Activated CD8-positive, alpha-beta memory T cell treated with anti-CD3 and anti-CD28 coated beads, Interleukin-2, amount 10 ng/mL, durations not matched to agents 7 days and 5 days (primary cell): Measurements from ENCODE around the gene HOPX. TPM values are rescaled to one million over a fixed set of nuclear protein-coding genes. Genes with fewer than 3 reads are reported as not detected.
A peak's percentile ranks its signal among the peaks of the same experiment; 100 is the strongest.
"Not testable (repeated sequence)": the region's sequence is repeated elsewhere in the genome, so short reads cannot be mapped to it uniquely, and the experiment has no call there.

ENCODE experiments used
- ATAC-seq: fragments of 150-1000 bp; cut with Tn5 transposase; one replicate; pipeline ENCODE4 v1.10.0; 2021; ENCODE audit warnings: moderate library complexity
- CTCF ChIA-PET: fragments of 350-600 bp; sonication (Branson Sonifier 250); formaldehyde crosslinking; loops from one replicate; lab custom pipeline; 2021; ENCODE audit warnings: antibody characterized with exemption; lab: Charles Lee
- DNase-seq: peaks from one replicate; pipeline ENCODE4 v3.0.0-alpha.2; 2020
- H3K27ac Mint-ChIP-seq: one replicate; pipeline ENCODE4 v1.8.0; 2021; ENCODE audit warnings: mild to moderate bottlenecking, mixed read lengths
- H3K27me3 Mint-ChIP-seq: one replicate; pipeline ENCODE4 v1.8.0; 2021; ENCODE audit warnings: mixed read lengths
- H3K36me3 Mint-ChIP-seq: one replicate; pipeline ENCODE4 v1.8.0; 2021; ENCODE audit warnings: mild to moderate bottlenecking, mixed read lengths
- H3K4me1 Mint-ChIP-seq: one replicate; pipeline ENCODE4 v1.8.0; 2021; ENCODE audit warnings: mixed read lengths
- H3K4me3 Mint-ChIP-seq: one replicate; pipeline ENCODE4 v1.8.0; 2021; ENCODE audit warnings: mild to moderate bottlenecking, moderate library complexity, mixed read lengths
- H3K9me3 Mint-ChIP-seq: one replicate; pipeline ENCODE4 v1.8.0; 2022; ENCODE audit warnings: low read depth, mixed read lengths
- total RNA-seq, 2 experiments: library from RNA; stranded (reverse); gene quantifications; one replicate each; pipeline ENCODE4 v1.2.3, GENCODE V29; 2021

HOPX gene
- total RNA-seq, 2 experiments from 2014 or later: 177 to 208 TPM

DNA sequence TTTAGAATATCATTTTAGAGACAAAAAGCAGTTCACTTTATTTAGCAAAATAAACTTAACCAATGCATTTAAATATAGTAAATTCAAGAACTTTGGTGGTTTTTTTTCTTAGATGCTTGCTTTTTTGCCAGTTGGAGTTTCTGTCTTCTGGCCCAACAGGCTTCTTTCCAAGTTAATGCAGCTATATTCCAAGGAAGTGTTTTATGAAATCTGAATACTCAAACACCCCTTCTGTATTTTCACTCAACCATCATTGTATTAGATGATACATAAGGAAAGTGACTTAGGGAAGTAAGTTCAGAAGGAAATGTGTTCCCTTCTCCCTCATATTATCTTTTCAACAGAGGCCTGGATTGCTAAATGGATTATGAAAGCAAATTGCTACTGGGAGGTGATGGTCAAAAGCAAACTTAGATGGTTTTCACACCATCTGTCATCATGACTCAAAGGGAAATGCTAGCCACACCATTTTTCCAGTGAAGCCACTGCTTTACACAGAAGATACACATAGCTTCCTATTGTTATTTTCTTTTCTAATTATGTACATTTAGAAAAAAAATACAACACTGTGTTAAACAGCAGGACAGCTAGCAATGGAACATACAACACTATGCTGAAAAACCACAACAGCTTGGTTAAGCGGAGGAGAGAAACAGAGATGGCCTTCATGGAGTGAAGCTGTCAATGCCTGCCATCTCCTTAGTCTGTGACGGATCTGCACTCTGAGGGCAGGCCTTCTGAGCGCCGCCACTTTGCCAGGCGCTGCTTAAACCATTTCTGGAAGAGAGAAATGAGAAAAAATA is 32.9 kb downstream of the HOPX start:
- H3K4me3 Mint-ChIP-seq: peak overlapping the region; percentile 23
- peaks cover 71% of the 10 kb centered on the region for H3K4me1 Mint-ChIP-seq
- peaks cover 72% of the 10 kb centered on the region for H3K36me3 Mint-ChIP-seq
- no peaks in the 10 kb centered on the region for H3K27me3 Mint-ChIP-seq
- DNase-seq: peak; percentile 70
- ATAC-seq: peak; percentile 58
- peak overlapping the region; percentile 91 for H3K27ac Mint-ChIP-seq
- H3K9me3 Mint-ChIP-seq: peaks cover 8% of the 10 kb centered on the region
- CTCF ChIA-PET: interaction anchor here (1.0 to 4.1 kb wide), 5 partner anchors 8 to 180 kb away, joined by 3 to 24 read pairs (median 3); no protein-coding TSS in a partner anchor

DNA sequence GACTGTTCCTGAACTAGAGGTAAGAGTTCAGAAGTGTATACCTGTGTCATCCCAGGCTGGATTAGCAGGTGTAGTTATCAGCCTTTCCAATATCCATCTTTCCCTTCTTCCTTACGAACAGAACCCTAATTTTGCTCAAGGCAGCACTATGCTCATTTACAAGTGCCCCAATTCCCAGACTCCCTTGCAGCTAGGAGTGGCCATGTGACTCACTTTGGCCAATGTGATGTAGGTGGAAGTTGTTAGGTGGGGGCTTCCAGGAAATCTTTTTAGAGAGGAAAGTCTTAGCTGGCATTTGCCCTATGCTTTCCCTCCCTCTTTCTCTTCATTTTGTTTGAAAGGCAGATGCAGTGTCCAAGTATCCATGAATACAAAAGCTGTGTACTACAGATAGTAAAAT is 34.8 kb downstream of the HOPX start:
- H3K27ac Mint-ChIP-seq: peak overlapping the region; percentile 1
- CTCF ChIA-PET: interaction anchor here (1.9 kb wide), 1 partner anchor 14 kb away, joined by 6 read pairs; no protein-coding TSS in a partner anchor
- no peak overlapping the region for H3K4me3 Mint-ChIP-seq
- H3K27me3 Mint-ChIP-seq: no peaks in the 10 kb centered on the region
- H3K4me1 Mint-ChIP-seq: peaks cover 63% of the 10 kb centered on the region
- peaks cover 8% of the 10 kb centered on the region for H3K9me3 Mint-ChIP-seq
- ATAC-seq (no peak), DNase-seq (no peak)
- H3K36me3 Mint-ChIP-seq: peaks cover 65% of the 10 kb centered on the region

DNA sequence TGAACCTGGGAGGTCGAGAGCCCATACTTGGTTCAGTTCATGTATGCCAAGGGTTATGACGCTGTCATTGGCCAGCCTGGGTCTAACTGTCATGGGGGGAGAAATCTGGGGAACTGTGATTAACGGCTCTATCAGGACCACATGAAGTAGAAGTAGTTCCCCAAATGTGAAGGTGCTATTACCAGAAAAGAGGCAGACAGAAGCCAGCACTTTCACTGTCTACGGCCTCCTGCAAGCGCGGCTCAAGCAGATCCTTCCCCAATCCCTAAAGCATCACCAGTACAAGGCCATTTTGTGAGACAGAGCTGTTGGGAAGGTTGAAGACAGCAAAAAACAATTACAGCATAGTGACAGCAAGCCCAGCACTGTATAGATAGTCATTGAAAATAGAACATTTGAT is 37.5 kb downstream of the HOPX start:
- H3K36me3 Mint-ChIP-seq: peaks cover 42% of the 10 kb centered on the region
- H3K4me1 Mint-ChIP-seq: peaks cover 57% of the 10 kb centered on the region
- no peak overlapping the region for H3K27ac Mint-ChIP-seq
- no peak overlapping the region for H3K4me3 Mint-ChIP-seq
- no peaks in the 10 kb centered on the region for H3K27me3 Mint-ChIP-seq
- CTCF ChIA-PET: no interaction called here
- DNase-seq: no peak
- ATAC-seq: no peak
- peaks cover 8% of the 10 kb centered on the region for H3K9me3 Mint-ChIP-seq

DNA sequence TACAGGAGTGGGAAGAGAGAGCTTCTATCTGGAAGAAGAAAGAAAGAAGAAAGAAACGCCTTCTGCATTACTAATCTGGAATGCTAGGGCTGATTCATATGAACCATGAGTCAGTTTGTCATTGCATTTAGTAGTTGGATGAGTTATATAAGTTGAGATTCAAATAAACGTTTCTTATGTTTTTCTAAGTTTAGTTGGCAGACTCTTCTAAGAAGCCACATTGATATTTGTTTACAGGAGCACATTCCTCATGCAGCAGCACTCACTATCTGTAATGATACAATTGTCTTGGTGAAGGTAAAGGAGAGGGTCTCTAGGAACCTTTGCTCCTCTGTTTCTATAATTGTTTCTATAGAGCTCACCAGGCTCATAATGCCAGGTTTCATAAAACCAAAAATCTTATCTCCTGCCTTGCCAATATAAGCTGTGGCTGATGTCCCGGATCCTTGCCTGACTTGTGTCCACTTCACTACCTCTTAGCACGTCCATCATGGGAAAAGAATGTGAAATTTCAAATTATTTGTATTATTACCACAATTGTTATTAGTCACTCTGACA is 39.5 kb downstream of the HOPX start:
- Mint-ChIP-seq H3K4me1 (peaks cover 53% of the 10 kb centered on the region), H3K27ac (peak overlapping the region; percentile 60), H3K4me3 (no peak overlapping the region), H3K27me3 (no peaks in the 10 kb centered on the region), H3K9me3 (peaks cover 8% of the 10 kb centered on the region), H3K36me3 (peaks cover 22% of the 10 kb centered on the region)
- DNase-seq: no peak
- peak; percentile 54 for ATAC-seq
- CTCF ChIA-PET: interaction anchor here (0.7 to 3.8 kb wide), 10 partner anchors 9 to 216 kb away, joined by 3 to 24 read pairs (median 9); no protein-coding TSS in a partner anchor

DNA sequence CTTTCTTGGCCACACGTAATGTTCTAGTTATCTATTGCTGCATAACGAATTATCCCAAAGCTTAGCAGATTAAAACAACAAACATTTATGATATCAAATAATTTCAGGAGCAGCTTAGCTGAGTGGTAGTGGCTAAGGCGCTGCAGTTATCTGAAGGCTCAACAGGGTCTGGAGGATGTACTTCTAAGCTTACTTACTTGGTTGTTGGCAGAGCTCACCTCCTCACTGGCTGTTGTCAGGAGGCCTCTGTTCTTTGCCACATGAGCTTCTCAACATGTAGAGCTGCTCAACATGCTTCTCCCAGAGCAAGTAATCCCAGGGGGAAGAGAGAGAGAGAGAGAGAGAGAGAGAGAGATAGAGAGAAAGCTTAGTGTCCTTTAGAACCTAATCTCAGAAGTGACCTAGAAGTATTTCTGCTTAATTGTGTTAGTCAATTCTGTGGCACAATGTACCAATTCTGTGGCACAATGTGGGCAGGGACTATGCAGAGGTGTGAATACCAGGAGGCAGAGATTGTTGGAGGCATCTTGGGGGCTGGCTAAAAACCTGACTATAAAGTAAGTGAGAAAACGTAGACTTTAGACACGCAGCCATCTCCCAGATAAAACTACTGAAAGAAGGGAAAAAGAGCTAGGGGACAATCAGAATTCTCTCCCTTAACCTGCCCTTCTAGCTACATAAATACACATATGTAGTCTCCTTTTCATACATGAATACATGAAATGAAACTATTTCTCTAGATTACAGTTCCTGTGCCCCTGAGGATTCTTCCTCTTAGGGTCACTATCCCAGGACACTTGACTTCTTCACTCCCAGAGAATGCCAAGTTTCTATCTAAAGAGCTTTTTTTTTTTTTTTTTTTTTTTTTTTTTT is 40.2 kb downstream of the HOPX start:
- ATAC-seq: peak; percentile 48
- Mint-ChIP-seq H3K36me3 (peaks cover 17% of the 10 kb centered on the region), H3K9me3 (peaks cover 2% of the 10 kb centered on the region), H3K4me3 (peak overlapping the region; percentile 38), H3K27ac (peak overlapping the region; percentile 80), H3K27me3 (no peaks in the 10 kb centered on the region), H3K4me1 (peaks cover 46% of the 10 kb centered on the region)
- no peak for DNase-seq
- CTCF ChIA-PET: interaction anchor here (0.7 to 3.8 kb wide), 11 partner anchors 10 to 215 kb away, joined by 3 to 24 read pairs (median 9); no protein-coding TSS in a partner anchor

DNA sequence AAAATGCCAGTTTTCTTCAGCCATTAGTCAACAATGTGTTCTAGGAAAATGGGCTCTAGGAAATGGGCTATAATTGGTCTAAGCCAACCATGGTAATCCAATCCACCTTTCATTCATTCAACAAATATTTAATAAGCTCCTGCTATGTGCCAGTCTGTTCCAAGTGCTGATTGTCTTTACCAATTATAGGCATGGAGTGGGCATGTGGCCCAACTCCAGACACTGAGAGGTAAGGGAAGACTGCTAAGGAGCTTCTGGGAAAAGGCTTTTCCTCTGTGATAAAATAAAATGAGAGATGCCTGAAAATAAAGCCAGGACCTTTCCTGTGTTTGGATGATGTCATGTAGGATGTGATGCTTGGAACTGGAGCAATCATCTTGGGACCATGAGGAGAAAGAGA is 43.3 kb downstream of the HOPX start:
- ATAC-seq (no peak), DNase-seq (no peak)
- no peaks in the 10 kb centered on the region for H3K27me3 Mint-ChIP-seq
- CTCF ChIA-PET: interaction anchor here (1.3 to 1.7 kb wide), 2 partner anchors 11 to 17 kb away, joined by 5 to 6 read pairs; no protein-coding TSS in a partner anchor
- H3K27ac Mint-ChIP-seq: no peak overlapping the region
- H3K4me3 Mint-ChIP-seq: no peak overlapping the region
- H3K9me3 Mint-ChIP-seq: peaks cover 6% of the 10 kb centered on the region
- H3K36me3 Mint-ChIP-seq: peaks cover 9% of the 10 kb centered on the region
- peaks cover 42% of the 10 kb centered on the region for H3K4me1 Mint-ChIP-seq

DNA sequence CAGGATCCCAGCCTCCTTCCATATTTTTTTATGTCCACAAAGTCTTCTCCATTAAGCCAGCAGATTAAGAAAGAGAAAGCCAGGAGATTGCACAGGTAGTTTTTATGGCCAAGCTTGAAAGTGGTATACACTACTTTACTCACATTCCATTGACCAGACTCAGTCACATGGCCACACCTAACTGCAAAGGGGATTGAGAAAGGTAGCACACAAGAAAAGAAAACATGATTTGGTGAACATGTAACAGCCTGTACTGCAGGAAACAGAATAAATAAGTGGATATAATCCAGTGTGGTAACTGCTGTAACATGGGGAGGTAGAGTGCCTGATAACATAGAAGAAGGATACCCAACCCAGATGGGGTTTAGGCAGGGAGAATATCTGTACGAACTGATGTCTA is 43.9 kb downstream of the HOPX start:
- no peak overlapping the region for H3K27ac Mint-ChIP-seq
- H3K9me3 Mint-ChIP-seq: peaks cover 6% of the 10 kb centered on the region
- H3K36me3 Mint-ChIP-seq: peaks cover 9% of the 10 kb centered on the region
- H3K4me3 Mint-ChIP-seq: no peak overlapping the region
- ATAC-seq: no peak
- CTCF ChIA-PET: interaction anchor here (1.3 to 1.7 kb wide), 2 partner anchors 10 to 18 kb away, joined by 5 to 6 read pairs; no protein-coding TSS in a partner anchor
- H3K4me1 Mint-ChIP-seq: peaks cover 40% of the 10 kb centered on the region
- H3K27me3 Mint-ChIP-seq: no peaks in the 10 kb centered on the region
- no peak for DNase-seq

DNA sequence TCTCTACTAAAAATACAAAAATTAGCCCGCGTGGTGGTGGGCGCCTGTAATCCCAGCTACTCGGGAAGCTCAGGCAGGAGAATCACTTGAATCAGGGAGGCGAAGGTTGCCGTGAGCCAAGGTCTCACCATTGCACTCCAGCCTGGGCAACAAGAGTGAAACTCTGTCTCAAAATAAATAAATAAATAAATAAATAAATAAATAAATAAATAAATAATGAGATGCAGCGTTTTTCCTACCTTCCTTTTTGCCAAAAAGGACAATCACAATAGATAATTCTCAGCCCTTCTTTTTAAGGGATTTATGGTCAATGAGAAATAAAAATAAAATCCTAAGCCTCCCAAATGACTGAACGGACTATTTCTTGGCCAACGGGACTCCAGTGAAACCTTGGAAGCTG is 46.1 kb downstream of the HOPX start:
- H3K27ac Mint-ChIP-seq, CTCF ChIA-PET, DNase-seq, H3K9me3 Mint-ChIP-seq, ATAC-seq, H3K4me3 Mint-ChIP-seq, H3K27me3 Mint-ChIP-seq: not testable (repeated sequence)
- H3K36me3 Mint-ChIP-seq: peaks cover 17% of the 10 kb centered on the region
- peaks cover 24% of the 10 kb centered on the region for H3K4me1 Mint-ChIP-seq

DNA sequence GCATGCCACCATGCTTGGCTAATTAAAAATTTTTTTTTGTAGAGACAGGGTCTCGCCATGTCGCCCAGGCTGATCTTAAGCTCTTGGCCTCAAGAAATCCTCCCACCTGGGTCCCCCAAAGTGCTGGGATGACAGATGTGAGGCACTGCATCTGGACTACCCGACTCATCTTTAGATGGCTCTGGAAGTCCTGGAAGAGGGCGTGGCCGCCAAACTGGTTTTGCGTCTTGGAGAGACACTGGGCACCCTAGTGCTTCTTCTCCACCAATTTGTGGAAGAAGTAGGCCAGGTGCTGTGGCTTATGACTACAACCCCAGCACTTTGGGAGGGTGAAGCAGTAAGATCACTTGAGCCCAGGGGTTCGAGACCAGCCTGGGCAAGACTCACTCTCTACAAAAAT is 47.6 kb downstream of the HOPX start:
- peaks cover 15% of the 10 kb centered on the region for H3K36me3 Mint-ChIP-seq
- H3K27ac Mint-ChIP-seq: no peak overlapping the region
- no peak overlapping the region for H3K4me3 Mint-ChIP-seq
- peaks cover 6% of the 10 kb centered on the region for H3K9me3 Mint-ChIP-seq
- CTCF ChIA-PET: interaction anchor here (1.6 kb wide), 1 partner anchor 12 kb away, joined by 6 read pairs; no protein-coding TSS in a partner anchor
- ATAC-seq (no peak), DNase-seq (no peak)
- no peaks in the 10 kb centered on the region for H3K27me3 Mint-ChIP-seq
- H3K4me1 Mint-ChIP-seq: peaks cover 14% of the 10 kb centered on the region

DNA sequence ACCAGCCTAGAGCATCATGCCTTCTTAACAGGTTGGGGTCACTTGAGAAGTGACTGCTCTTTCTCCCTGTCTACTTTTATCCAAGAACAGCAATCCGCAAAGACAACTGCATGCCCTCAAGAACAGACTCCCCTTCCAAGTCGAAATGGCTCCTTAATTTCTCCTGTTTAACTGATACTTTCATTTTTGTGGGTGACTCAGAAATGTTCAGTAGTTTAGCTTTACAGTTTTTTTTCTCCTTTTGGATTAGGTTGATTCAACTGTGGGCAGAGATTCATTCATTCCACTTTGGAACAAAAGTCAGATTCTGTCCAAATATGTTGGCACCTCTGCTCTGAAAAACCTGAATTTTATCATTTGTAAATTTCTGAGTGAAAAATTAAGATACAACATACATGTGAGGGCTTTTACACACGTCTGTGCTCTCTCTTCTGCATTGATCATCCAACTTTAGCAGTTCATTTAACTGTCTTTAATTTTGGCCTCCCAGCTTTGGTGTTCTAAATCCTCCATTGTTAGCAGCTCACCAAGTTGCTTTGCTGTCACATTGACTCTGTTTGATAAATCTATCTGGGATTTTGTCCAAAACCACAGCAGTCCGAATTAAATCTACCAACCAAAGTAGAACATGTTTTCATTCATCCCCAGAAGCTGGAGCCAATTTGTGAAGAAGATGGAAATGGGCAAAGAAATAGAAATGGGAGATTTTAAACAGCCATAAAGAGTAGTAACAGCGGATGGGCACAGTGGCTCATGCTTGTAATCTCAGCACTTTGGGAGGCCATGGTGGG is 50.0 kb downstream of the HOPX start:
- CTCF ChIA-PET: interaction anchor here (0.5 kb wide), 1 partner anchor 207 kb away, joined by 3 read pairs; no protein-coding TSS in a partner anchor
- Mint-ChIP-seq H3K9me3 (peaks cover 6% of the 10 kb centered on the region), H3K36me3 (peaks cover 23% of the 10 kb centered on the region), H3K27ac (no peak overlapping the region), H3K4me3 (no peak overlapping the region), H3K4me1 (peaks cover 23% of the 10 kb centered on the region), H3K27me3 (no peaks in the 10 kb centered on the region)
- DNase-seq: no peak
- ATAC-seq: no peak

DNA sequence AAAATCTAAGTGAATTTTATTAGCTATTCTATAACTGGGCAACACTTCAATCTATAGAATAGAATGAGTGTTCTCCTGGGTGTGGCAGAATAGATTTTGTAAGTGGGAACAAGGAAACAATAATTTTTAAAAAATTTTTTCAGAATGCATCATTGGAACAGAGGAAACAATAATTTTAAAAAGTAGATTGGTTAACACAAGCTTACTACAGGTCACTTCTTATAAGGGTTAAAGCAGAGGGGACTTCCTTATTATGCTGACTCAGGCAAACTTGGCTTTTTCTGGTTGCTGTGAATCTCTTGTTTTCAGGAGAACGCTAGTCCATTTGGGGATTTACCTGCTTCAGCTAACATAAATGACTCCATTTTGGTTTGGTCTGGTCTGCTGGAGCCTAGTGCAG is 52.5 kb downstream of the HOPX start:
- Mint-ChIP-seq H3K4me3 (no peak overlapping the region), H3K9me3 (peaks cover 10% of the 10 kb centered on the region), H3K27ac (no peak overlapping the region)

DNA sequence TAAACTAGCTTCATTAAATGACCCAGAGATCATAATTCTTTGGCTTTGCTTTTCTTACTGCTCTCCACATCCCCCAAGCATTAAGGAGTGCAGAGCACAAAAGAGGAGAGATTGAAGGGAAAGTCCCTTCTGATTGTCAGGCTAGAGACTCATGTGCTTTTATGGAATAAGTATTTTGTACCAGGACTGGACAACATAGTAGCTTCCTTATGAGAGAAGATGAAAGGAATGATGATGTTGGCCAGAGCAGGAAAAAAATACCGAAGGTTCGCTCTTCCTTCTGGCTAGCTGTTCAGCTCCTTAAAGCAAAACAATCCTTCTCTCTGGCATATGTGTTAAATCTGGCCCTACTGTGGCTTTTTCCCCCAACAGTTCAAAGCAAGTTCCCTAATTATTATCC is 53.1 kb downstream of the HOPX start:
- peaks cover 39% of the 10 kb centered on the region for H3K36me3 Mint-ChIP-seq
- CTCF ChIA-PET: interaction anchor here (0.8 to 2.1 kb wide), 11 partner anchors 10 to 201 kb away, joined by 3 to 15 read pairs (median 4); no protein-coding TSS in a partner anchor
- no peak overlapping the region for H3K4me3 Mint-ChIP-seq
- DNase-seq (no peak), ATAC-seq (no peak)
- no peaks in the 10 kb centered on the region for H3K27me3 Mint-ChIP-seq
- H3K4me1 Mint-ChIP-seq: peaks cover 25% of the 10 kb centered on the region
- H3K9me3 Mint-ChIP-seq: peaks cover 11% of the 10 kb centered on the region
- no peak overlapping the region for H3K27ac Mint-ChIP-seq

More for the DNA sequence above, 52.5 kb downstream of the HOPX start:
- H3K36me3 Mint-ChIP-seq: peaks cover 38% of the 10 kb centered on the region
- ATAC-seq: no peak
- CTCF ChIA-PET: interaction anchor here (2.0 to 2.1 kb wide), 2 partner anchors 12 to 22 kb away, joined by 10 to 15 read pairs; no protein-coding TSS in a partner anchor
- peaks cover 25% of the 10 kb centered on the region for H3K4me1 Mint-ChIP-seq
- no peak for DNase-seq
- H3K27me3 Mint-ChIP-seq: no peaks in the 10 kb centered on the region
